Measurements from ENCODE around the gene GTF2A2. TPM values are rescaled to one million over a fixed set of nuclear protein-coding genes. Genes with fewer than 3 reads are reported as not detected.

The GTF2A2 gene
- total RNA-seq, 1 experiment from 2014 or later = 93.7 TPM

DNA sequence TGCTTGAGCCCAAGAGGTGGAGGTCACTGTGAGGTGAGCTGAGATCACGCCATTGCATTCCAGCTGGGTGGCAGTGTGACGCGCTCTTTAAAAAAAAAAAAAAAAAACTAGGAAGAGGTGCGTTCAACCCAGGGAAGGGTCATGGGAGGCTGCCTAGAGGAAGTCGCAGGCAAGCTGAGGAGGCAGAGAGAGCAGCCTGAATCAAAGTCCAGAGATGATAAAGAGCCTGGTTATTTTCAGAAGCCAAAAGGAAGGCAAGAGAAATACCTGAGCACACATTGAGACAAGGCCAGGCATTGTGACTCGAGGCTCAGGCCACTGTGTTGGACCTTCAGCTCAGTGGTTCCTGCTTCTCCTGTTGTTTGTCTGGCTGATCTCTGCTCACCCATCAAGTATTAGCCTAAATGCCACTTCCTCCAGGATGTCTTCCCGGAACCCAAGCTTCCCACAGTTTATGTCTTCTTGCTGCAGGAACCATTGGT lies 61.8 kb downstream of the GTF2A2 start:
- TF ChIP-seq, protein P1, sequence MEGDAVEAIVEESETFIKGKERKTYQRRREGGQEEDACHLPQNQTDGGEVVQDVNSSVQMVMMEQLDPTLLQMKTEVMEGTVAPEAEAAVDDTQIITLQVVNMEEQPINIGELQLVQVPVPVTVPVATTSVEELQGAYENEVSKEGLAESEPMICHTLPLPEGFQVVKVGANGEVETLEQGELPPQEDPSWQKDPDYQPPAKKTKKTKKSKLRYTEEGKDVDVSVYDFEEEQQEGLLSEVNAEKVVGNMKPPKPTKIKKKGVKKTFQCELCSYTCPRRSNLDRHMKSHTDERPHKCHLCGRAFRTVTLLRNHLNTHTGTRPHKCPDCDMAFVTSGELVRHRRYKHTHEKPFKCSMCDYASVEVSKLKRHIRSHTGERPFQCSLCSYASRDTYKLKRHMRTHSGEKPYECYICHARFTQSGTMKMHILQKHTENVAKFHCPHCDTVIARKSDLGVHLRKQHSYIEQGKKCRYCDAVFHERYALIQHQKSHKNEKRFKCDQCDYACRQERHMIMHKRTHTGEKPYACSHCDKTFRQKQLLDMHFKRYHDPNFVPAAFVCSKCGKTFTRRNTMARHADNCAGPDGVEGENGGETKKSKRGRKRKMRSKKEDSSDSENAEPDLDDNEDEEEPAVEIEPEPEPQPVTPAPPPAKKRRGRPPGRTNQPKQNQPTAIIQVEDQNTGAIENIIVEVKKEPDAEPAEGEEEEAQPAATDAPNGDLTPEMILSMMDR (IDR thresholded peaks at IDR 0.05; ENCODE audit: unreplicated experiment) = no peak
- H3K27ac Mint-ChIP-seq (ENCODE audit: unreplicated experiment) = peak overlapping the region; percentile 95
- BruUV-seq (replicated peaks) = no TSS peak
- peak; percentile 74 for DNase-seq
- CTCF ChIA-PET = interaction anchor here (0.6 to 4.9 kb wide), 11 partner anchors 8 to 1555 kb away, joined by 3 to 29 read pairs (median 4); partner anchors contain the start of gene GCNT3
- H3K9me3 Mint-ChIP-seq (ENCODE audit: low read depth, unreplicated experiment) = no peaks in the 10 kb centered on the region
- H3K4me1 Mint-ChIP-seq (ENCODE audit: low read depth, unreplicated experiment) = peaks cover 61% of the 10 kb centered on the region
- no peaks in the 10 kb centered on the region for H3K27me3 Mint-ChIP-seq (ENCODE audit: unreplicated experiment)
- peak overlapping the region; percentile 16 for H3K4me3 Mint-ChIP-seq (ENCODE audit: low read depth, unreplicated experiment)
- intact Hi-C loops (cut with micrococcal nuclease; ENCODE audit: unreplicated experiment) = loop anchor here (2.0 kb wide), 2 partner anchors 15 to 41 kb away; partner anchors contain the start of gene GCNT3
- peaks cover 20% of the 10 kb centered on the region for H3K36me3 Mint-ChIP-seq (ENCODE audit: insufficient read depth, unreplicated experiment)

DNA sequence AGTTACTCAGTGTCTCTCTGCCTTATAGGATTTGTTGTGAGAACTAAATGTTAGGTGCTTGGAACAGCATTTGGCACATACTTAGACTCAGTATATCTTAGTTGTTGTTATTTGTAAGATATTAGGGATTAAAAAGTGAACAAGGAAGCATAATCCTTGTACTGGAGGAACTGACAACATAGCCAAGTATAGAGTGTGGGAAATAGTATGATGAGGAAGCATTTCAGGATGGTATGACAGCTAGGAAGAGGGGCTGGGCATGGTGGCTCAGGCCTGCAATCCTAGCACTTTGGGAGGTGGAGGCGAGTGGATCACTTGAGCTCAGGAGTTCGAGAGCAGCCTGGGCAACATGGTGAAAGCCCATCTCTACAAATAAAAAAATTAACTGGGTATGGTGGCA lies 62.3 kb downstream of the GTF2A2 start:
- Mint-ChIP-seq H3K27me3 (ENCODE audit: unreplicated experiment) (no peaks in the 10 kb centered on the region), H3K9me3 (ENCODE audit: low read depth, unreplicated experiment) (no peaks in the 10 kb centered on the region), H3K36me3 (ENCODE audit: insufficient read depth, unreplicated experiment) (peaks cover 20% of the 10 kb centered on the region), H3K4me1 (ENCODE audit: low read depth, unreplicated experiment) (peaks cover 61% of the 10 kb centered on the region), H3K27ac (ENCODE audit: unreplicated experiment) (peak overlapping the region; percentile 95), H3K4me3 (ENCODE audit: low read depth, unreplicated experiment) (peak overlapping the region; percentile 16)
- CTCF ChIA-PET = interaction anchor here (0.6 to 4.9 kb wide), 14 partner anchors 8 to 1555 kb away, joined by 3 to 29 read pairs (median 4); partner anchors contain the start of genes GCNT3 and GTF2A2
- DNase-seq = no peak
- intact Hi-C loops (cut with micrococcal nuclease; ENCODE audit: unreplicated experiment) = loop anchor here (2.0 kb wide), 2 partner anchors 16 to 40 kb away; partner anchors contain the start of gene GCNT3
- TF ChIP-seq, protein P1 (IDR thresholded peaks at IDR 0.05; ENCODE audit: unreplicated experiment) = no peak
- BruUV-seq (replicated peaks) = no TSS peak

DNA sequence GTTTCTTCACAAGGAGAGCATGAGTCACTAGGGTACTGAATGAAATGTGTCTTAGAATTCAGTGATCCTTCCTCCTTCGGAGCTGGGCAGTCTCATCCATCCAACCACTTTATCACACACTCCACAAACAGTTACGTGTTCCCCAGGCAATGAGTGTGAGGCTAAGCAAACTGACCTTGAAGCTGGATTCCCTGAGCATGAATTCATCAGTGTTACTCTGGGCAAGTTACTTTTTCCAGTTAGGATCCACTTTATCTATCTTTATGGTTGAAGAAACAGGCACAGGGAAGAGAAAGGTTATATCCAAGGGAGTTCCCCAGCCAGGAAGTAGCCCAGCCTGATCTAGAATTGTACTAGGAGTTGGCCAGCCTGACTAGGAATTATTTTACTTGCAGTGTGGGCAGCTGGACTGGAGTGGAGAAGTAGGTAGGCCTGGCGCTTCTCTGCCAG lies 62.8 kb downstream of the GTF2A2 start:
- CTCF ChIA-PET = interaction anchor here (0.6 to 4.9 kb wide), 11 partner anchors 17 to 1352 kb away, joined by 3 to 29 read pairs (median 4); partner anchors contain the start of genes GCNT3 and GTF2A2
- H3K4me1 Mint-ChIP-seq (ENCODE audit: low read depth, unreplicated experiment) = peaks cover 61% of the 10 kb centered on the region
- no TSS peak for BruUV-seq (replicated peaks)
- TF ChIP-seq, protein P1 (IDR thresholded peaks at IDR 0.05; ENCODE audit: unreplicated experiment) = no peak
- no peaks in the 10 kb centered on the region for H3K9me3 Mint-ChIP-seq (ENCODE audit: low read depth, unreplicated experiment)
- intact Hi-C loops (cut with micrococcal nuclease; ENCODE audit: unreplicated experiment) = loop anchor here (2.0 kb wide), 2 partner anchors 16 to 40 kb away; partner anchors contain the start of gene GCNT3
- H3K27me3 Mint-ChIP-seq (ENCODE audit: unreplicated experiment) = no peaks in the 10 kb centered on the region
- H3K27ac Mint-ChIP-seq (ENCODE audit: unreplicated experiment) = peak overlapping the region; percentile 95
- peaks cover 20% of the 10 kb centered on the region for H3K36me3 Mint-ChIP-seq (ENCODE audit: insufficient read depth, unreplicated experiment)
- peak overlapping the region; percentile 16 for H3K4me3 Mint-ChIP-seq (ENCODE audit: low read depth, unreplicated experiment)
- DNase-seq = peak; percentile 61

DNA sequence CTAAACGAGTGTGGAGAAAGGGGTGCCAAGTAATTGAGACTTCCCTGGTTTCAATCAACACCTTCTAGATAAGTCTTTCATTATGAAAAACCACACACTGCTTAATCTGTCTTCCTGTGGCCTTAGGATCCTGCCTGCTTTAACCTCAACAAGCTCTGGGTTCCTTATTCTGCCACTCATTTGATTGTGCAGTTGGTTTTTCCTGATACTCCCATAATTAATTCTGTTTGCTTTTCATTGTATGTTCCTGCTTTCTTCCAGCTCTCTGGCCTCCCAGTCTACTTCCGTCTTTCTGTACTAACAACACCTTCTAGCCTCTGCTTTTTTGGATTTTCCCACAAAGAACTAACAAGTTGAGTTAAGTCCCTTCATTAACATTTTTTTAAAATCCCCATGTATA lies 66.0 kb downstream of the GTF2A2 start:
- intact Hi-C loops (cut with micrococcal nuclease; ENCODE audit: unreplicated experiment) = no loop called here
- CTCF ChIA-PET = interaction anchor here (0.6 to 1.1 kb wide), 6 partner anchors 10 to 489 kb away, joined by 3 to 6 read pairs (median 4); no protein-coding TSS in a partner anchor
- BruUV-seq (replicated peaks) = no TSS peak

More for the DNA sequence above, 66.0 kb downstream of the GTF2A2 start:
- Mint-ChIP-seq H3K4me3 (ENCODE audit: low read depth, unreplicated experiment) (no peak overlapping the region), H3K9me3 (ENCODE audit: low read depth, unreplicated experiment) (no peaks in the 10 kb centered on the region), H3K27ac (ENCODE audit: unreplicated experiment) (peak overlapping the region; percentile 88), H3K4me1 (ENCODE audit: low read depth, unreplicated experiment) (peaks cover 52% of the 10 kb centered on the region), H3K27me3 (ENCODE audit: unreplicated experiment) (no peaks in the 10 kb centered on the region), H3K36me3 (ENCODE audit: insufficient read depth, unreplicated experiment) (peaks cover 28% of the 10 kb centered on the region)
- TF ChIP-seq, protein P1 (IDR thresholded peaks at IDR 0.05; ENCODE audit: unreplicated experiment) = no peak
- no peak for DNase-seq

Data from Calu3 (cell line).